Mucosa of gallbladder (tissue), 1 donor: ENCODE results near the gene TSC22D4. TPM values are rescaled to one million over a fixed set of nuclear protein-coding genes. Genes with fewer than 3 reads are reported as not detected.

ENCODE experiments used
- DNase-seq: peaks from one replicate; pipeline ENCODE4 v3.0.0-alpha.2; 2020; ENCODE audit warnings: low spot score
- total RNA-seq: library from RNA; stranded (reverse); gene quantifications from one replicate; pipeline ENCODE4 v1.2.1, GENCODE V29; 2021
- donor health status: DM: no; HTN: no; CAD: no.

TSC22D4 gene
- total RNA-seq, 1 donor from 2014 or later, result 78.2 TPM

DNA sequence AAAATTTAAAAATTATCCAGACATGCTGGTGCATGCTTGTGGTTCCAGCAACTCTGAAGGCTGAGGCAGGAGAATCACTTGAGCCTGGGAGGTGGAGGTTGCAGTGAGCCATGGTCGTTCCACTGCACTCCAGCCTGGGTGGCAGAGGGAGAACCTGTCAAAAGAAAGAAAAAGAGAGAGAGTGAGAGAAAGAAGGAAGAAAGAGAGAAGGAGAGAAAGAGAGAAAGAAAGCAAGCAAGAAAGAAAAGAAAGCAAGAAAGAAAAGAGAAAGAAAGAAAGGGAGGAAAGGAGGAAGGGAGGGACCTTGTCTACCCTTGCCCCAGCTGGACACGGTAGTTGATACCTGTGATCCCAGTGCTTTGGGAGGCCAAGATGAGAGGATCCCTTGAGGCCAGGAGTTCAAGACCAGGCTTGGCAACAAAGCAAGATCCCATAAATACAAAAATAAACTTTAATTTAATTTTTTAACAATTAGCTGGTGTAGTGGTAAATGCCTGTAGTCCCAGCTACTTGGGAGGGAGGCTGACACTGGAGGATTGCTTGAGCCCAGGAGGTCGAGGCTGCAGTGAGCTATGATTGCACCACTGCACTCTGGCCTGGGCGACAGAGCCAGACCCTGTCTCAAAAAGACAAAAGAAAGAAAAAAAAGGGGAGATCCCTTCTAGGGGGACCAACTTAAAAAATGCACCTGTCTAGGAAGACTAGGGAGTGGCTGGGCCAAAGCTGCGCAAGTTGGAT lies 13.9 kb upstream of the TSC22D4 start:
- no peak for DNase-seq

DNA sequence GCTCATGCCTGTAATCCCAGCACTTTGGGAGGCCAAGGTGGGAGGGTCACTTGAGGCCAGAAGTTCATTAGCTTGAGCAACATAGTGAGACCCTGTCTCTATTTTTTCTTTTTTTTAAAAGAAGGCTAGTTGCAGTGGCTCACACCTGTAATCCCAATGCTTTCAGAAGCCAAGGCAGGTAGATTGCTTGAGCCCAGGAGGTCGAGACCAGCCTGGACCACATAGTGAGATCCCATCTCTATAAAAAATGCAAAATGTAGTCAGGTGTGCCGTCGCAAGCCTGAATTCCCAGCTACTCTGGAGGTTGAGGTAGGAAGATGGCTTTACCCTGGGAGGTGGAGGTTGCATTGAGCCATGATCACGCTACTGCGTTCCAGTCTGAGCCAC lies 12.2 kb upstream of the TSC22D4 start:
- no peak for DNase-seq

DNA sequence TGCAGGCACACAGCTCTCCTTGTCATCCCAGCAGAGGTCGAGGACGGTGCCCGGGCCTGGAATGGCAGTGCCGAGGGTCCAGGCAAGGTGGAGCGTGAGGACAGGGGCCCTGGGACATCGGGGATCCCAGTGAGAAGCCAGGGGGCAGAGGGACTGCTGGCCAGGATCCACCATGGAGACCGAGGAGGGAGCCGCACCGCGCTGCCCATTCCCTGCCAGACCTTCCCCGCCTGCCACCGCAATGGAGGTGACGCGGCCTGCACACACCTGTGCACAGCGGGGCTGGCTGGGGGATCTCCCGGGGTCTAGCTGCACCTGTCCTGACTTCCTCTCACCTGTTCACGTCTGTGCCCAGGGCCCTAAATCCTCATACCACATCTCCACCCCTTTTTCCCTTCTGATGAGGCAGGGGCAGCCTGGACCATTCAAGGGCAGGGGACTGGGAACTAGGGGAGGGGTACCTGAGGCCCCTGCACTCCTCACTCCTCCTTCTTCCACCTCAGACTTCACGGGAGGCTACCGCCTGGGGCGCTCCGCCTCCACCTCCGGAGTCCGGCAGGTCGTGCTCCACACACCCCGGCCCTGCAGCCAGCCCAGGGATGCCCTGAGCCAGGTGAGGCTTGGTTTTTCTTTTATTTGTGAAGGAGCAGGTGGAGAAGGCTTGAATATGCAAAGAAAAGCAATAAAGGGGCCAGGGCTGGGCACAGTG lies 11.6 kb upstream of the TSC22D4 start:
- no peak for DNase-seq

DNA sequence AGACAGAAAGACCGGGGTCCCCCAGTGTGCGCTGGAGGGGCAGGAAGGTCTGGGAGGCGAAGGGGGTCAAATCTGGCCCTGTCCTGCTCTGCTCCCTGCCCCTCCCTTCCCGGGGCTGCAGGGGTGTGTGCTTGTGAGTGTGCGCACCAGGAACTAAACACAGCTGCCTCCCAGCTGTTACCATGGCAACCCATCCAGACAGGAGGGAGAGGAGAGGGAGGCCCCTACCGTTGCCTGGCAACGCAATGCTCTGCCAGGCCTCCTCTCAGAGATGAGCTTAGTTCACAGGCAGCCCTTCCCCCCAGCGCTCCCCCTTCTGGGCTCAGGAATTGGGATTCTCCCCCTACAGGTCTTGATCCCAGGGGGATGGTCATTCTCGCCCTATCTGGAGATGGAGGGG lies 10.8 kb upstream of the TSC22D4 start:
- no peak for DNase-seq

DNA sequence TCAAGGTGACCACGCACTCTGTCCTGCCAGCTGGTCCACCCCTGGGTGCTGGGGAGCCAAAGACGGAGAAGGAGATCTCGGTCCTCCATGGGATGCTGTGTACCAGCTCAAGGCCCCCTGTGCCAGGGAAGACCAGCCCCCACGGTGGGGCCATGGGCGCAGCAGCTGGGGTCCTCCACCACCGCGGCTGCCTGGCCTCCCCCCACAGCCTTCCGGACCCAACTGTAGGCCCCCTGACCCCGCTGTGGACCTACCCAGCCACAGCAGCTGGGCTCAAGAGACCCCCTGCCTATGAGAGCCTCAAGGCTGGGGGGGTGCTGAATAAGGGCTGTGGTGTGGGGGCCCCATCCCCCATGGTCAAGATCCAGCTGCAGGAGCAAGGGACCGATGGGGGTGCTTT lies 10.1 kb upstream of the TSC22D4 start:
- DNase-seq, result no peak

DNA sequence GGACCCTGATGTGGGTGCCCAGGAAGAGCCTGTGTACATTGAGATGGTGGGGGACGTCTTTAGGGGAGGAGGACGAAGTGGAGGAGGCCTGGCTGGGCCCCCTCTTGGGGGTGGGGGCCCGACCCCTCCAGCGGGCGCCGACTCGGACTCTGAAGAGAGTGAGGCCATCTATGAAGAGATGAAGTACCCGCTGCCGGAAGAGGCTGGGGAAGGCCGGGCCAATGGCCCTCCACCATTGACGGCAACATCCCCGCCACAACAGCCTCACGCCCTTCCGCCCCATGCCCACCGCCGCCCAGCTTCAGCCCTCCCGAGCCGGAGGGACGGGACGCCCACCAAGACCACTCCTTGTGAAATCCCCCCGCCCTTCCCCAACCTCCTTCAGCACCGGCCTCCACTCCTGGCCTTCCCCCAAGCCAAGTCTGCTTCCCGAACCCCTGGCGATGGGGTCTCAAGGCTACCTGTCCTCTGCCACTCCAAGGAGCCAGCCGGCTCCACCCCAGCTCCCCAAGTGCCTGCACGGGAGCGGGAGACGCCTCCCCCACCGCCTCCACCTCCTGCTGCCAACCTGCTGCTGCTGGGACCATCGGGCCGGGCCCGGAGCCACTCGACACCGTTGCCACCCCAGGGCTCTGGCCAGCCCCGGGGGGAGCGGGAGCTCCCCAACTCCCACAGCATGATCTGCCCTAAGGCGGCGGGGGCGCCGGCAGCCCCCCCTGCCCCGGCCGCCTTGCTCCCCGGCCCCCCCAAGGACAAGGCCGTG lies 9.5 kb upstream of the TSC22D4 start:
- no peak for DNase-seq

DNA sequence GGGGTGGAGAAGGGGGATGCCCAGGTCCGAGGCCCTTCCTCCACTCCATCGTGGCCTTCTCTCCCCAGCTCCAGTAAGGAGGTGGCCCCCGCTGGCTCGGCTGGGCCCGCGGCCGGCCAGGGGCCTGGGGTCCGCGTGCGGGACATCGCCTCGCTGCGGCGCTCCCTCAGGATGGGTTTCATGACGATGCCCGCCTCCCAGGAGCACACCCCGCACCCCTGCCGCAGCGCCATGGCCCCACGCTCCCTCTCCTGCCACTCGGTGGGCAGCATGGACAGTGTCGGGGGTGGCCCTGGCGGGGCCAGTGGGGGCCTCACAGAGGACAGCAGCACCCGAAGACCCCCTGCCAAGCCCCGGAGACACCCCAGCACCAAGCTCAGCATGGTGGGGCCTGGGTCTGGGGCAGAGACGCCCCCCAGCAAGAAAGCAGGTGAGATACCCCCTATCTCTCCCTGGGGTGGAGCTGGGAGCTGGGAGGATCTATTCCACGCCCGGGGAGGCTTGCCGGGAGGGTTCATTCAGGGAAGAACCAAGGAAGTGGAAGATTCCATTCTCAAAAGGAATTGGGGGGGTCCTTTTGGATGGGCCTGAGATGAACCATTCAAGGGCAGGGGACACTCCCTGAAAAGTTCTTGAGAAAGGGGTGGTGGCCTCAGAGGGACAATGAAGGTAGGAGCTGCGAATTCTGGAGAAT lies 7.9 kb upstream of the TSC22D4 start:
- no peak for DNase-seq

DNA sequence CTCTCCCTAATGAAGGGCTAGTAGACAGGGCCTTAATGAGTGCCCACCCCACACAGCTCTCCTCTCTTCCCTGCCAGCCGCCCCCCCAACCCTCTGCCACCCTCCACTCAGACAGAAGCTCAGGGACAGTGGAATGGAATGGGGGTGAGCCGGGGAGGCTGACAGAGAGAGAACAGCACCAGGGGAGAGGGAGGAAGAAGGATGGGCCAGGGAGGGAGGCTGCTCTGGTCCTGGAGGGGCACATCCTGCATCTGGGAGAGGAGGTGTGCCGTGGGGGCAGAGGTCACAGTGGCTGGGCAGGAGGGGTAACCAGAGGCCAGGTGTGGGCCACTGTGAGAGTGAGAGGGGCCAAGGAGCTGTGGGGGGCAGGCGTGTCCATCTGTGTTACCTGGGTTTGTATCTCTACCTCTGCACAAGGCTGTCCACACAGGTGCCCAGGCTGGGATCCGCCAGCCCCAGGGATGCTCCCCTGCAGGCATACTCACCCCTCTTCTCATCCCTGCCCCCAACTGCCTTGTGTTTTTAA lies 7.2 kb upstream of the TSC22D4 start:
- DNase-seq, result no peak

DNA sequence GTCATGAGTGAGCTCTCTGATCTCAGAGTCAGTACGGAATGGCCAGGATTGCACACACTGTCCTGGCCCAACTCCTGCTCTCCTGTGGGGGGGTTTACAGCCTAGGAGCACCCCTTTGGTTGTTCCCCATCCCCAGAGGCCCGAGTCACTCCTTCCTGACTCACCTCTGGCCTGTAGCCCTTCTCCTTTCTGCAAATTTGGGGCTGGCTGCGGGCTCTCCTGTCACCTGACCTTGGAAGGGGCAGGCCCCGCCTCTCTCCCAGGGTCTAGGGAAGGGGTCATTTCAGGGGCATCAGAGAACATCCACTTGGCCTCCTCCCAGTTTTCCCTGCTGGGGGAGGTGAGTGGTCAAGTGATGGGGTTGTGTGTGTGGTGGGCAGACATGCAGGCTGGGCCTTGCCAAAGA lies 6.5 kb upstream of the TSC22D4 start:
- DNase-seq, result no peak

DNA sequence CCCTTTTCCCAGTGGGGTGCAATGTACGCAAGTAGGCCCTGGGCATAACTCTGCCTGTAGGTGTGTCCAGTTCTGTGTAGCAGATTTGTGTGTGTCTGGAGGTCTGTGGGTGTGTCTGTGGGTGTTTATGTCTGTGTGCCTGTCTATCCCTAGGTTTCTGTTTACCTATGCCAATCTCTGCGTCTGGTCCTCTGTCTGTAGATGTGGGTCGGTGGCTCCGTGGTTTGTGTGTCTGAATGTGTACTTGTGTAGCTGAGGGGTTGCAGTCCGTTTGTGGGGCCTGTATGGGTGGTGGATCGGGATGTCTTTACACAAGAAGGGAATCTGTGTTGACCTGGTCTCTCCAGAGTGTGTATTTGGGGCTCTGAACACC lies 5.6 kb upstream of the TSC22D4 start:
- DNase-seq, result no peak

DNA sequence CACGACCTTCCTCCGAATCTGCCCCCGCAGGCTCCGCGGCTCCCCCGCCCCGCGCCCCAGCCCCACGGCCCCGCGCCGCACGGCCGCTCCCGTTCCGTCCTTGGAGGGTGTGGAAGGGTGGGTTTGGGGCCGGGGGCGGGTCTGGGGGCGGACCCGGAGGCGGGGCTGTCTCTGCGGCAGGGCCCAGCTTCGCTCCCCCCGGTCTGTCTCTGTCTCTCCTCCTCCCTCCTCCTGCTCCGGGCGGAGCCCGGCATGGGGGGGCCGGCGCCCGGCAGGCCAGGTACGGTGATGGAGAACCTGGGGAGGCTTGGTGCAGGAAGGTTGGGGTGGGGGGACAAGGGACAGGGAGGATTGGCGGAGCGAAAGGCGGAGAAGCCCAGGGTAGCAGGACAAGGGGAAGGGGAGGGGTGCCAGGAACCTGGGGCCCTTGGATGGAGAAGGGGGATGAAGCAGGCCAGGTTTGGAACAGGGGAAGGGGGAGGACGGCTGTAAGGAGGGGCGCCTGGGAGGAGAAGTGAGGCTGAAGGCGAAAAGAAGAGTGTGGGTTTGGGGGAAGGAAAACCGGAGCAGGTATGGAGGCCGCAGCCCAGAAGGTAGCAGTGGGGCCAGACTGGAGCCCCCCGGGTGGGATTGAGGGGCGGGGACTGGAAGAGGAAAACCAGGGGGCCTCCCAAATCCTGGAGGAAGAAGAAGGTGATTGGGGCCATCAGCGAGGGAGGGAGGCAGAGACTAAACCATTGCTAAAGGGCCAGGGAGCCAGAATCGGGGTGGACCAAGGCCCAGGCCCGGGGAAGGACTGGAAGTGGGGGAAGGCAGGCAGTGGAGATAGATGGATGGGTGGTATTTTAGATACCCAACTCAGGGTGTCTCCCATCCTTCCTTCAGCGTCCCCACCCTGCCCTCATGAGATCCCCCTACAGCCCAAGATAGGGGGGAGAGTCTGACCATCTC lies 5.0 kb upstream of the TSC22D4 start, which contains the start of gene NYAP1:
TSS of gene NYAP1 (plus strand) at position 206 of the 951 bp plus-strand sequence. CDS start 1,385 bp downstream, outside the sequence.
- no peak for DNase-seq

DNA sequence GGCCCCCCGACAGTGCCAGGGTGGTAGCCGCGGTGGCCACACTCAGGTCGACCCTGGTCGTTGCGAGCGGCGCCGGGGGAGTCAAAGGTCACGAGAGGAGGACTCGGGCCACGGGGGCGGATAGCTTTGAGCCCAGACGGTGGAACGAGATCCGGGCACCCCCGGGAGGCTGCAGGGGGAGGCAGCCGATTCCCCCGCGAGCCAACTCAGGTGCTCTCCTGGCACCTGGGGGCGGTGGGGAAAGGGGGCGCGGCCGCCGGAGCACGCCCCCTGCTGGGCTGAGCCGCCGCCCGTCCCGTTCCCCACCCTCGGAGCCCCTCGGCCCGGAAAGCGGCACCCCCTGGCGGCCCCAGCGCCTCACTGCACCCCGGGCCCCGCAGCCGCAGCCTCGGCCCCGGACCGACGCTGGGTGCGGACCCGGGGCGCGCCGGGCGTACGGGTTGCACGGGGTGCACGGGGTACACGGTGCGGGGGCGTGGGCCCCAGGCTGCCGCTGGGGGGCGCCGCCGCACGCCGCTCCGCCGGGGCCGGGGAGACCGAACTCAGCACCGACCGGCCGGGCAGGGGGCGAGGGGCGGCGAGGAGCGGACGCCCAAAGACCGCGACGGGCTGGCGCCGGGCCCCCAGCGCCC lies 4.2 kb upstream of the TSC22D4 start:
- peak; percentile 58 for DNase-seq

DNA sequence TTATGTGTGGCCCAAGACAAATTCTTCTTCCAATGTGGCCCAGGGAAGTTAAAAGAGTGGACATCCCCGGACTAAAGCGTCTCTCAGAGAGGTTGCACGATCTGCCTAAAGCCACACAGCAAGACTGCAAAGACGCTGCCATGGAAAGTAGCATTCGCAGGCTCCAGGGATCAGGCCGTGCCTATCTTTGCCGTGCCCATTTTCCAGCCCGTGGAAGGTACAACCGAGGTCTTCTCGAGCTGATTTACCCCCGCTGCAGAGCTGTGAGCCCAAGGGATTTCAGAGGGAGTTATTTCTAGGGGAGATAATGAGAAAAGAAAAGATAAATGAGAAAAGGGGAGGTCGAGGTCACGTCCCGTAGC lies 3.7 kb upstream of the TSC22D4 start:
- no peak for DNase-seq

DNA sequence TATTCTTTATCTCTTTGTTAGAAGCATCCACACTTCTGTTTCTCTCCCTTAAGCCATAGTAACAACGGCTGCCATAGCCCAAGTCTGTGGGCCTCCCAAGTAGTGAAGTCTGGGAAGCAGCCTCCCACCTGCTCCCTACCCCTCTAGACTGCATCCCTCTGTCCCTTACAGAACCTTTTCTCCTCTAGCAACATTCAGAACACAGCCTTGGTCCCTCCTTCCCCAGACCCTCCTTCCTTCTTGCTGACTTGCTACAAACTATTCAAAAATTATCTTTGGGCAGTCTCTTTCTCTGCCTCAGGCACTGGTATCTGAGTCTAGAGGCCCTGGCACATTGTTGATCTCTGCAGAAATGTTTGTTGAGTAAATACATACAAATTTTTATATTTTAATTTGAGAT lies 2.5 kb upstream of the TSC22D4 start:
- DNase-seq, result no peak

DNA sequence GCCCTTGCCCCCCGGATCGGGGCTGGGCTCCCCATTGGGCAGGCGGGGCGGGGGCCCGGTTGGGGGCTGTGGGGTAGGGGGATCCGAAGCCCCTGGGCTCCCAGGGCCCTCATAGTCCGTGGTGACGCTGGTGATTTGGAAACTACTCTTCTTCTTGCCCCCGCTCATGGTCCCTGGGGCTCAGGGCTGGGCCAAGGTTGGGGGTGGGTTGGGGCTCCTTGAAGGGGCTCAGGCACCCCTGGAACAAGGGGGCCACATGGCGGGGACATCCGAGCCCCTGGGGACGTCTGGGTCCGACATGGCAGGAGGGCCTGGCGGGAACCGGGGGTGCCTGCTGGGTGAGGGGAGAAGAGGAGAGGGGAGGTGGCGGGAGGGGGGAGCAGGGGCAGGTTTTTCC lies 1.1 kb downstream of the TSC22D4 start:
- no peak for DNase-seq

DNA sequence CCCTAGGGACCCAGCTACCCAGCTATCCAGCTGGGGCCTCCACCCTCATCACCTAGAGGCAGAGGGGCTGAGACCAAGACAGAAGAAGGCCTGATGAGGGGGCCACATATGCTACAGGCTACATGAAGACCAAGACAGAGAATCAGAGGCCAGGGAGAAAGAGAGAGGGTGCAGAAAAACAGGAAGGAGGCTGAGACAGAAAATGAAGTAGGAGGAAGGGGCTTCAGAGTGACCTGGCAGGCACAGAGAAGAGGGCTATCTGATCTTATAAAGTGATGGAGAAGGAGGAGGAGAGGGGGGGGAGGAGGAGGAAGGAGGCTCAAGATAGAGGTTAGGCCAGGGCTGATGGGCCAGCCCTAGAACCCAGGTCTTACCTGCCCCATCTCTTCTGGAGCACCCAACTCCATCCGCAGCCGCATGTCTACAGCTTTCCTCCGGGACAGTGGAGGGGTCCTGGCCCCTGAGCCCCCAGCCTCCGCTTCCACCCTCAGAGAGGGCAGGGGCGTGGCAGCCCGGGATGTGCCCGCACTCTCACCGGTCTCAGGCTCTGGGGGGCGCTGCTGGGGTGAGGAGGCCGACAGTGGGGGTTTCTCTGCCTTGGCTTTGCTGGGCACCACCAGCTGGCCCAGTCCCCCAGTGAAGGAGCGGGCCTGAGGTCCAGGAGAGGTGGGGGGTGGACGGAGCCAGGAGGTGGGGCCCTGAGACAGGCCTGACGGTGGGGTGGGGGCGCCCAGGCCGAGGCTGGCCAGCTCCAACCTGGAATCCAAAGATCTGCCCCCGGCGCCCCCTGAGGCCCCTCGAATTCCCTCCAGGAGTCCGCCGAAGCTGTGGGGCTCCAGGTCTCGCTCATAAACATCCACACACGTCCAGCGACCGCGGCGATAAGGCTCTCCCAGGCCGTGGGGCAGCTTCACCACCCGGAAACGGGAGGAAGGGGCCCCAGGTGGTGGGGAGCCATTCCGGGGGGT lies 1.8 kb downstream of the TSC22D4 start:
- no peak for DNase-seq

DNA sequence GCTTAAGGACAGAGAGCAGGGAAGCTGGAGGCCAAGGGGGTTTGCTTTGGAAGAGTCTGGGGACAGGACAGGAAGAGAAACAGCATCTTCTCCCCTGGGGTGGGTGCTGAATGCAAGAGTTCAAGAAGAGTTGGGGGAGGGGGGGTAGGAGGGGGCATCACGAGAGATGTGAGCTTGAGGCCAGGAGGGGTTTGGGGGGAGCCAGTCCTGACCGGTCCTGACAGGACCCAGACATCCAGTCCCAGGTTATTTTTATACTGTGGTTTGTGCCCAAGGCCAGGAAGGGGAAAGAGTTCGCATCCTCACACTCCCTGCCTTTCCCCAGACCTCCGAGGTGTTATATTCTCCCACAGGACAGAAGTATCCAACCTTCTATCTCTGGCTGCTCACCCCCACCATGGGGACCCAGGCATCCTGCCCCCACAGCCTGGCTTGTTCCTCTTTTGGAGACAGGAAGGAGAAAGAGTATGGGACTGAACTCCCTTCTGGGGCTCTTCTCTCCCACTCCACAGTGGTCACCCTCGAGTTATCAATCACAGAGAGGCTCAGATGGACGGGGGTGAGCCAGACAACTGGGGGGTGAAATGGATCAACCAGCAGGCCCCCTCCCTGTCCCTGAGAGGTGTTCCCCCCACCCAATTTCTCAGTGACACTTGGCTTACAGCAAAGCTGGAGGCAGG lies 2.8 kb downstream of the TSC22D4 start:
- no peak for DNase-seq

DNA sequence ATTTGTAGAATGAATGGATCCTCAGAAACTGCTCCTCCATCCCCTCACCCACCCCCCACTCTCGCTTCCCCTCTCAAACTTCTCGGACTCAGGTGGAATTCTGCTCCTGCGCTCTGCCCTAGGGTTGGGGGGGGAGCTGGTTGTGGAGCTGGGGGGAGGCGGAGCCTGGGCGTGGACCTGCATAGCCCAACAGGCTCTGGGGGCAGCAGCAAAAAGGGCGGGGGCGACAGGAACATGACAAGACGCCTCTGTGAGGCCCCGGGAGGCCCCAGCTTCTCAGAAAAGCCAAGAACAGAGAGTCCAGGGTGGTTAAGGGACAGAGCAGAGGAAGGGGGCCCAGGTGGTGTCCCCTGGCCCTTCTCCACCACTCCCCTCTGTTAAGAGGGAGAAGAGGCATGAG lies 3.5 kb downstream of the TSC22D4 start:
- no peak for DNase-seq
